HG02588 (cell line): ENCODE measurements around the gene JTB.
"Not testable (repeated sequence)": the region's sequence is repeated elsewhere in the genome, so short reads cannot be mapped to it uniquely, and the experiment has no call there.

Experiments
- ATAC-seq: cut with Tn5 transposase; IDR thresholded peaks from one replicate; pipeline ENCODE4 v1.9.1; 2021; ENCODE audit warnings: mild to moderate bottlenecking, moderate library complexity; ENCODE audit not compliant: unreplicated experiment

Gene JTB

DNA sequence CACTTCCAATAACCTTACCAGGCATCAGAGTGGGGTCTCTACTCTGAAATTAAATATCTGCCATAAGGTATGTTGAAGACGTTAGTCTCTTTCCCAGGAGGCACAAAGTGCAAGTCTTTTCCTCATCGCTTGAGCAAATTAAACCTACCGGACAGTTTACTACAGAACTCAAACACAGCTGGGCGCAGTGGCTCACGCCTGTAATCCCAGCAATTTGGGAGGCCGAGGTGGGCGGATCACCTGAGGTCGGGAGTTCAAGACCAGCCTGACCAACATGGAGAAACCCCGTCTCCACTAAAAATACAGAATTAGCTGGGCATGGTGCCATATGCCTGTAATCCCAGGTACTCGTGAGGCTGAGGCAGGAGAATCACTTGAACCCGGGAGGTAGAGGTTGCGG lies 1.6 kb upstream of the JTB start:
- ATAC-seq: not testable (repeated sequence)

DNA sequence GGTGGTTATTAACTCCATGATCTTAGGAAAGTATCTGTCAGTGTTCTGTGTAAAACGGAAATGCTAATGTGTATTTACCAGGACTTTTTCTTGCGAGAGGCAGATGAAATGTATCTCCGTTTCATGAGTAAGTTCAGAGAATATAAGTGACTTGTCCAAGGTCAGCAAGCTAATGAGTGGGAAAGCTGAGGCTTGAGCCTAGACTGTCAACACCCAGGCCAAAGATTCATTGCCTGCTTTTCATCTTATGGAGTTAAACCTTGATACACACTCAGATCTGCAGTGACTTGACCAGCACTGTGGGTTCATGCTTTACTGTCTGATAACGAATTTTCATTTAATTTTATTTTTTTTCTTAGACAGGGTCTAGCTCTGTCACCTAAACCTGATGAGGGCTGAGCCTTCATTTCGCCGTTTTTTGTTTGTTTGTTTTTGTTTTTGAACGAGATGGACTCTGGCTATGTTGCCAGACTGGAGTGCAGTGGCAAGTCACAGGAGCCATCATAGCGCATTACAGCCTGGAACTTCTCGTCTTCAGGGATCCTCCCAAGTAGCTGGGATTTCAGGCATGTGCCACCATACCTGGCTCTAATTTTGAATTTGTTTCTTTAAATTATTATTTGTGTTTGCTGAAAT lies 918 bp upstream of the JTB start:
- ATAC-seq: no peak

DNA sequence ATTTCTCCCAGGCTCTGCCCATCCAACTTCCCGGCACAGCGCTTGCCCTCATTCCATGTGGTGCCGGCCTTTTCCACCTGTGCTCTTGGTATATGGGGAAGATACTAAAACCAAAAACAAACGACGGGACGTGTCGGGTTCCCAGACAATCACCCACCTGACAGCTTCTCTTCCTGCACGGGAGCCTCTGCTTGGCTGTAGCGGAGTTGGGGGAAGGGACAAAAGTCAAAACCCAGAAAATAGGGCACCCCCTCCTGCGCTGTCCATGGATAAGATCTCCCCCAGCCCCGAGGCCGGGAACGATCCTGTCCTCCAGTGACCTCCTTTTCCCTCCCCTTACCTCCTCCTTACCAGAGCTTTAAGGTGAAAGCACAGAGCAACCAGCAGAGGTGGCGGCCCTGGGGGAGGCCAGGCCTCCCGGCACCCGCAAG lies 640 bp downstream of the JTB start:
- no peak for ATAC-seq

DNA sequence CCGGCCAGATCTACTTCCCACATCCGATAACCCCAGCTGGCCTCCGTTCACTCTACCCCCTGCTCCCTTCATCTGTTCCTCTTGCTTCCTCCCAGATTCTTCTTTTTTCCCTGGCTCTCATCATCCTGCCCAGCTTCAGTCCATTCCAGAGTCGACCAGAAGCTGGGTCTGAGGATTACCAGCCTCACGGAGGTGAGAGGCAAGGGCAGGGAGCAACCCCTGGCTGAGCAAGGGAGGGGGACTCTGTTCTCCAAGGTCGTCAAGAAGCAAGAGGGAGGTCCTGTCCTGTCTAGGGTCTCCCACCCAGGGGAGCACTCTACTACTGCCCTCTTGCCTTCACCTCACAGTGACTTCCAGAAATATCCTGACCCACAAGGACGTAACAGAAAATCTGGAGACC lies 3.9 kb downstream of the JTB start:
- no peak for ATAC-seq

DNA sequence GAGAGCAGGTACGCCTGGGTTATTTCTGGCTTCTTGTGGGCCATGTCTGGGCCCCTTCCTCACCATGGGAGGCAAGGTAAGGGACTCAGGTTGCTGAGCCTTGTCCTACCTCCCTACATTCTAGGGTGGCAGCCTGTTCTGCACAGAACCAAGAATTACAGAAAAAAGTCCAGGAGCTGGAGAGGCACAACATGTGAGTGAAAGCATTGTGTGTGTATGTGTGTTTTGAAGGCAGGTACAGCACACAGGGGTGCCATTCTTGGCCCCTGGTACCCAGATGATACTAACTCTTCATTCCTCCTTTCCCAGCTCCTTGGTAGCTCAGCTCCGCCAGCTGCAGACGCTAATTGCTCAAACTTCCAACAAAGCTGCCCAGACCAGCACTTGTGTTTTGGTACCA lies 4.4 kb downstream of the JTB start:
- no peak for ATAC-seq

DNA sequence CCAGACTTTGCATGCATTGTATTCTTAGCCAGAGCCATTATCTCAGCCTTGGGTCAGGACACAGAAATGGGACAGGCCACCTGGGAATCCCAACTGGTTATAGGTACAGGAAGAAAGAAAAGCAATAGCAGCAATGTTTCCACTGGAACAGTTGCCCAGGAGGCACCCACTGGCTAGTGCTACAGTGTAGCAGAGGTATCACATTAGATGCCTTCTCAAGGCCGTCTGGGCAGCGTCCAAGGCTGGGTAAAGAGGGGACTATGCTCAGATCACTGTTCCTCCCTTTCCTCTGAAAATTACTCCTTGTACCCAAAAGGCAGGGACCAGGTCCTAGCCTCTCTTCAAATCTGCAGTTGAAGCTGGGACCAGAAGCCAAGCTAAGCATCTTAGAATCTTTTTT lies 7.1 kb downstream of the JTB start:
- ATAC-seq: no peak

DNA sequence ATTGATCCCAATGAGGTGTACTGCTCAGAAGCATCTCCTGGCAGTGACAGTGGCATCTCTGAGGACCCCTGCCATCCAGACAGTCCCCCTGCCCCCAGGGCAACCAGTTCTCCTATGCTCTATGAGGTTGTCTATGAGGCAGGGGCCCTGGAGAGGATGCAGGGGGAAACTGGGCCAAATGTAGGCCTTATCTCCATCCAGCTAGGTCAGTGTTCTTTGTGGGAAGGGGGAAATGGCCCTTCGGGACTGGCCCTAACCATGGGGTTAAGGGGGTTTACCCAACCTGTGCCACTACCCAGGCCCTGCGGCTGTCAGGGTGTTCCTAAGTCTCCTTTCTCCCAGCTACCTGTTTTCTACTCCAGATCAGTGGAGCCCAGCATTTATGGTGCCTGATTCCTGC lies 8.5 kb downstream of the JTB start:
- ATAC-seq: no peak

DNA sequence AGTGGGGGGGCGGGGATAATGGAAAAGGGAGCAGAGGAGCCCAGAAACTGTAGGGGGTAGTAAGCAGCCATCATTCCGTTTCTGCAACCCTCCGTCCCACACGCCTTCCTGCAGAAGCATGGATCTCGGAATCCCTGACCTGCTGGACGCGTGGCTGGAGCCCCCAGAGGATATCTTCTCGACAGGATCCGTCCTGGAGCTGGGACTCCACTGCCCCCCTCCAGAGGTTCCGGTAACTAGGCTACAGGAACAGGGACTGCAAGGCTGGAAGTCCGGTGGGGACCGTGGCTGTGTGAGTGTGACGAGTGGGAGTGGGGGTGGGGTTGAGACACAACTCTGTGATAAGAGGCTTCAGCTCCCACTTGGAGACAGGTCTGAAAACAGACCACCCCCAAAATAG lies 9.1 kb downstream of the JTB start:
- ATAC-seq: no peak

- no peak for ATAC-seq
These were observed 9.5 kb downstream of the JTB start for GRCh38 chr1:153968000-153968363.

DNA sequence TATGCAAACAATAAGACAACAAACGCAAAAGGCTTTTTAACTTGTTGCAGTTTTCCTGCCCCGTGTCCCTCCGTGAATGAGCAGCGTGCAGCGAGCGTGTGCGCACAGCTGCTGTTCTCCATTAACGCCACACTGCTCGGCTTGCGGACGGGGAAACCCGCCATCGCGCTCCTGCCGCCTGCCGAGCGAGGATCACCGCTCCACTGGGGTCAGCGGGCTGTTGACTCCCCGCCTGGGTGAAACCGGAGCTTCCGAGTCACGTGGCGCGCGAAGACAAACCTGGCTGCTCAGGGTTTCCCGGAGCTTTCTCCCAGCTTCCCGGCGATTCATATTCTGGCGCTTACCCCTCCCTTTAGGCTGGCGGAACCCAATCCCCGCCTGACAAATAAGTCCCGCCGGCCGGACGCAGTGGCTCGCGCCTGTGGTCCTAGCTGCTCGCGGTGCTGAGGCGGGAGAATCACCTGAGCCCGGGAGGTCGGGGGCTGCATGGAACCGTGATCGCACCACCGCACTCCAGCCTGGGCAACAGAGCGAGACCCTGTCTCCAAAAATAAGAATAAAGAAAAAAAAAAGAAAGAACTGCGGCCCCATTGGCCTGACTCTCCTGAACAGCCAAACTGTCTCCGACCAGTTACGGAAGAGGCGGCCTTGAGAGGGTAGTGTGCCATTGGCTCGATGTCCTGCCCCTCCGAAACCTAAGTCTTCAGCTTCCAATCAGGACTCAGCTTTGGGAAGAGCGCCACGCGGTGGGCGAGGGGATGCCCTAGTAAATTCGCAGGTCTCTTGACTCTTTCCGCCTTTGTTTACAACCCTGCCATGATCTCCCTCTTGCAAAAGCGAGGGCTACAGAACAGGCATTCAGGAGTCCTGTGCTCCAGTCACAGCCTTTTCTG lies 10.1 kb downstream of the JTB start, which contains the start of gene CREB3L4:
Gene CREB3L4, plus strand, starts transcription at position 796 of the 893 bp plus-strand sequence. CDS start 624 bp downstream, outside the sequence.
- ATAC-seq: peak; percentile 62

DNA sequence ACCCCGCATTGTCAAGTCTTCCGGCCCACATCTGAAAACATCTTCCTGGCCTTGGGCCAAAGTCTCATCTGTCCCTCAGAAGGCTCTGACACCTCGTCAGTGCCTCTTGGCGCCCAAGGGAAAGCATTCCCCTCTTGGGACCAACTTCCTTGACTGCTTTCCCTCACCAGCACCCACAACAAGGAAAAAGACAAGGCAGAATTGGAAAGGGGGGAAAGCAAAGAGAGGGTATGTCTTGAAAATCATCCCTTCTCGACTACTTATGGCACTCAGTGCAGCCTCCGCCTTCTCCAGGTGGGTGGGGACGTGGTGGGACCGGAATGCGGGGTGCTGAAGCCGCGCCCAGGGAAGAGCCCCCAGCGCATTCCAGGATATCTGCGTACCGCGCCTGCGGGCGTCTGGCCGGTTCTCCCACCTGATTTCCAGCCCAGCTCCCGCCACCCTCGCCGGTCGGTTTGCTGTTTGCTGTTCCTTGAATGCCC lies 13.6 kb downstream of the JTB start:
- ATAC-seq: no peak

- peak; percentile 48 for ATAC-seq
These were observed 14.2 kb downstream of the JTB start, which contains the start of gene SLC39A1 for GRCh38 chr1:153963030-153963849. Gene SLC39A1 (minus strand): TSS chr1:153963537. CDS start chr1:153962715, 822 bp downstream.

GRCh38 chr1:153962088-153963029 lies 15.1 kb downstream of the JTB start:
- no peak for ATAC-seq

- no peak for ATAC-seq
These were observed 16.1 kb downstream of the JTB start for GRCh38 chr1:153961421-153961820.

- ATAC-seq: no peak
These were observed 17.3 kb downstream of the JTB start for GRCh38 chr1:153960206-153960605.

DNA sequence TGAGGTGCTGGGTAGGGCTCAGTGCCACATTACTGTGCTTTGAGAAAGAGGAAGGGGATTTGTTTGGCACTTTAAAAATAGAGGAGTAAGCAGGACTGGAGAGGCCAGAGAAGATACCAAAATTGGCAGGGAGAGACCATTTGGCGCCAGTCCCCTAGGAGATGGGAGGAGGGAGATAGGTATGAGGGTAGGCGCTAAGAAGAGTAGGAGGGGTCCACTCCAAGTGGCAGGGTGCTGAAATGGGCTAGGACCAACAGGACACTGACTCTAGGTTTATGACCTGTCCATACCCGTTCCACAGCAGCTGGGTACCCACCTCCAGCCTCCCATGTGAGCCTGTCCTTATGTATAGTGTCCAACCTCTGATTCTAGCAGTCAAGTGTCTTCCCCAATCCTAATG lies 18.0 kb downstream of the JTB start:
- no peak for ATAC-seq

- ATAC-seq: no peak
These were observed 18.6 kb downstream of the JTB start for GRCh38 chr1:153958961-153959260.

DNA sequence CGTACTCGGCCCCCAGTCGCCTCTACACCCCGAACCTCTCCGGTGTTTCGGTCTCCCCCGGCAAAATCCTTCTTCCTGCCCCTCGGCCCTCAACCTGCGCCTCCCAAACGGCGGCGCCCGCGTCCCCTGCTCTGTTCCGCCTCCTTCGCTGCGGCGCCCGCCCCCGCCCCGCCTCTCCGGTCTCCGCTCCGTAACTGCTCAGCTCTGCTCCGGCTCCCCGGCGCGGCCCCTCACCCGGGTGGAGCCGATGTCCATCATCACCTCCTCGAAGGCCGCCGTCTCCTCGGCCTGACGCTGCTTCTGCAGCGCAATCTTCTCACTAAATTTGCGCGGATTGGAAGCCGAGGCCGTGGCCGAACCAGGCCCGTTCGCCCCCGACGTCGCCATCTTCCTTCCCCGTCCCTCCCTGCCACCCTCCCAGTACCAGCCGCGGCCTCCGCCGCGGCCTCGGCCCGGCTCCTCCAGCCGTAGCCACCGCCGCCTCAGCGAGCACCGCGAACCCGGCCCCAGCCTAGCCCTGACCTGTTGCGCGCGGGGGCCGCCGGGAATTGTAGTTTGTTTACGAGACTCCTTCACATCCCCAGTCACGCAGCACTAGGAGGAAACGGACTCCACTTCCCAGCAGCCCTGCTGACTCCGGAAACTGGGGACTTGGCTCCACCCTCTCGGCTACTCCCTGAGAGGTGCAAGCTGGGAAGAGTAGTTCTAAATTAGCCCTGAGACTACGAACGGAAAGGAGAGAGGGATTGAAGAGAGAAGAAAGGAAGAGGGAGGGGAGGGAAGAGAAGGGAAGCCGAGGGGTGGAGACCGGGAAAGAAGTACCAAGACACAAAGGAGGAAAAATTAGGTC lies 19.1 kb downstream of the JTB start, which contains the start of gene CRTC2:
Gene CRTC2, minus strand, starts transcription at position 502 of the 850 bp plus-strand sequence. Its CDS starts 115 bp downstream, at position 387.
- ATAC-seq: peak; percentile 64

- peak; percentile 9 for ATAC-seq
These were observed 19.7 kb downstream of the JTB start for GRCh38 chr1:153957744-153958110.
